ENCODE measurements around the gene OVOL1. TPM values are rescaled to one million over a fixed set of nuclear protein-coding genes. Genes with fewer than 3 reads are reported as not detected.

The OVOL1 gene
- total RNA-seq, 1 experiment from 2014 or later: not detected

GRCh38 chr11:65803797-65804492, 17.1 kb downstream of the OVOL1 start:
- no TSS peak for BruUV-seq (replicated peaks)
- H3K27me3 Mint-ChIP-seq (ENCODE audit: insufficient read depth, unreplicated experiment): peaks cover 10% of the 10 kb centered on the region
- H3K4me1 Mint-ChIP-seq (ENCODE audit: insufficient read depth, unreplicated experiment): no peaks in the 10 kb centered on the region
- H3K4me3 Mint-ChIP-seq (ENCODE audit: unreplicated experiment): no peak overlapping the region
- H3K27ac Mint-ChIP-seq (ENCODE audit: low read depth, unreplicated experiment): no peak overlapping the region
- TF ChIP-seq, protein P1, sequence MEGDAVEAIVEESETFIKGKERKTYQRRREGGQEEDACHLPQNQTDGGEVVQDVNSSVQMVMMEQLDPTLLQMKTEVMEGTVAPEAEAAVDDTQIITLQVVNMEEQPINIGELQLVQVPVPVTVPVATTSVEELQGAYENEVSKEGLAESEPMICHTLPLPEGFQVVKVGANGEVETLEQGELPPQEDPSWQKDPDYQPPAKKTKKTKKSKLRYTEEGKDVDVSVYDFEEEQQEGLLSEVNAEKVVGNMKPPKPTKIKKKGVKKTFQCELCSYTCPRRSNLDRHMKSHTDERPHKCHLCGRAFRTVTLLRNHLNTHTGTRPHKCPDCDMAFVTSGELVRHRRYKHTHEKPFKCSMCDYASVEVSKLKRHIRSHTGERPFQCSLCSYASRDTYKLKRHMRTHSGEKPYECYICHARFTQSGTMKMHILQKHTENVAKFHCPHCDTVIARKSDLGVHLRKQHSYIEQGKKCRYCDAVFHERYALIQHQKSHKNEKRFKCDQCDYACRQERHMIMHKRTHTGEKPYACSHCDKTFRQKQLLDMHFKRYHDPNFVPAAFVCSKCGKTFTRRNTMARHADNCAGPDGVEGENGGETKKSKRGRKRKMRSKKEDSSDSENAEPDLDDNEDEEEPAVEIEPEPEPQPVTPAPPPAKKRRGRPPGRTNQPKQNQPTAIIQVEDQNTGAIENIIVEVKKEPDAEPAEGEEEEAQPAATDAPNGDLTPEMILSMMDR (IDR thresholded peaks at IDR 0.05; ENCODE audit: unreplicated experiment): no peak
- intact Hi-C loops (cut with micrococcal nuclease): no loop called here
- ChIA-PET CTCF (interaction anchor here (0.6 to 2.2 kb wide), 2 partner anchors 24 to 550 kb away, joined by 3 to 9 read pairs; no protein-coding TSS in a partner anchor), POLR2A (interaction anchor here (1.1 kb wide), 1 partner anchor 13 kb away, joined by 4 read pairs; no protein-coding TSS in a partner anchor)
- DNase-seq (ENCODE audit: unreplicated experiment): no peak
- H3K9me3 Mint-ChIP-seq (ENCODE audit: unreplicated experiment): no peaks in the 10 kb centered on the region
- H3K36me3 Mint-ChIP-seq (ENCODE audit: insufficient read depth, unreplicated experiment): no peaks in the 10 kb centered on the region

- DNase-seq (ENCODE audit: unreplicated experiment): no peak
- no peak overlapping the region for H3K27ac Mint-ChIP-seq (ENCODE audit: low read depth, unreplicated experiment)
- BruUV-seq (replicated peaks): no TSS peak
- H3K4me3 Mint-ChIP-seq (ENCODE audit: unreplicated experiment): no peak overlapping the region
- H3K36me3 Mint-ChIP-seq (ENCODE audit: insufficient read depth, unreplicated experiment): no peaks in the 10 kb centered on the region
- TF ChIP-seq, protein P1 (IDR thresholded peaks at IDR 0.05; ENCODE audit: unreplicated experiment): no peak
- H3K4me1 Mint-ChIP-seq (ENCODE audit: insufficient read depth, unreplicated experiment): peaks cover 4% of the 10 kb centered on the region
- intact Hi-C loops (cut with micrococcal nuclease): no loop called here
- no peaks in the 10 kb centered on the region for H3K9me3 Mint-ChIP-seq (ENCODE audit: unreplicated experiment)
- CTCF ChIA-PET: interaction anchor here (0.6 to 3.3 kb wide), 6 partner anchors 10 to 199 kb away, joined by 3 to 15 read pairs (median 3); partner anchors contain the start of gene AP5B1
- peaks cover 14% of the 10 kb centered on the region for H3K27me3 Mint-ChIP-seq (ENCODE audit: insufficient read depth, unreplicated experiment)
- POLR2A ChIA-PET: interaction anchor here (1.0 kb wide), 2 partner anchors 9 to 95 kb away, joined by 3 read pairs; partner anchors contain the start of gene KAT5
These were observed 20.1 kb downstream of the OVOL1 start for GRCh38 chr11:65806979-65807378.

DNA sequence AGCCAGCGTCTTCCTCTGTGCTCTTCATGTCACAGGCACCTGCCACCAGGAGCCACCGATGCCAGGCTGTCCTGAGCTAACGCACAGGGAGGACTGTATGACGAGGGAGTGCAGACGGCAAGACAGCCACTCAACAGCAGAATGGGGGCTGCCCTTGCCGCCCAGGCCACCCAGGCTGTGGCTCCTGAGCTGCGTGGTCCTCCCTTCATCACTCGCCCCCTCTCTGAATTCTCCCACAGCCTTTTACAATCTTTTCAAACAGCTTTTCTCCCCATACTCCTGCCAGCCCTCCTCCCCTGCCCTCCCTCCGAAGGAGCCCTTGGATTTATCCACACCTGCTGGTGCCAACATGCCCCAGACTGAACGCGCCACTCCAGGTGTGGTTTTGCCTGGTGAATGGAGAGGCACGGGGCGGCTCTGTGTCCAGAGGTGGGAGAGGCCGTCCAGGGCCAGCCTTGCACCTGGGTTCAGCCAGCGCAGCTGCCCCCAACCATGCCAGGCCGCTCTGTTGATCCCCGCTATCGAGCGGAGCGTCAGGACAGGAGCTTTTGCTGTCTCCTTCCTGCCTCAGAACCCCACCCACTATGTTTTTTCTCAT, 22.0 kb downstream of the OVOL1 start:
- no peaks in the 10 kb centered on the region for H3K36me3 Mint-ChIP-seq (ENCODE audit: insufficient read depth, unreplicated experiment)
- TF ChIP-seq, protein P1 (IDR thresholded peaks at IDR 0.05; ENCODE audit: unreplicated experiment): no peak
- ChIA-PET CTCF (interaction anchor here (0.9 to 3.3 kb wide), 3 partner anchors 8 to 31 kb away, joined by 3 to 15 read pairs (median 10); partner anchors contain the start of gene AP5B1), POLR2A (interaction anchor here (1.1 kb wide), 1 partner anchor 24 kb away, joined by 5 read pairs; no protein-coding TSS in a partner anchor)
- peaks cover 4% of the 10 kb centered on the region for H3K4me1 Mint-ChIP-seq (ENCODE audit: insufficient read depth, unreplicated experiment)
- intact Hi-C loops (cut with micrococcal nuclease): no loop called here
- no peak for DNase-seq (ENCODE audit: unreplicated experiment)
- H3K27ac Mint-ChIP-seq (ENCODE audit: low read depth, unreplicated experiment): no peak overlapping the region
- H3K4me3 Mint-ChIP-seq (ENCODE audit: unreplicated experiment): no peak overlapping the region
- peaks cover 14% of the 10 kb centered on the region for H3K27me3 Mint-ChIP-seq (ENCODE audit: insufficient read depth, unreplicated experiment)
- no peaks in the 10 kb centered on the region for H3K9me3 Mint-ChIP-seq (ENCODE audit: unreplicated experiment)
- BruUV-seq (replicated peaks): no TSS peak

DNA sequence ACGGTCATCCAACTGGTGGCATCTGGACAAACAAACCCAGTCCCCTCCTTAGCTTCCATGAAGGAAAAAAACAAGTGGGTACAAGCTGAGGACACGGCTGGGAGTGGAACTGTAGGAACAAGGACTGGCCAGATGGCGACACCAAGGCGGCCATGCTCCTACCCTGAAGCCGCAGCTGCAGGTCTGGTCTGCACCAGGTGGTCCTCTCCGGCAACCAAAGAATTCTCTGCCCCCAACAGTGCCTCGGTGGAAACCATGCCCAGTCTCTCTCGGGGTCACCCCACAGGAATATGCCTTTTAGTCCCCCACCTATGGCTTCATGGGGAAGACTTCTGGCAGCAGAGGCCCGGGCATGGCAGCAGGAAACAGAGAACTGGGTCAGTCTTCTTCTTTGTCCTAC, 22.6 kb downstream of the OVOL1 start:
- no peaks in the 10 kb centered on the region for H3K9me3 Mint-ChIP-seq (ENCODE audit: unreplicated experiment)
- no TSS peak for BruUV-seq (replicated peaks)
- DNase-seq (ENCODE audit: unreplicated experiment): no peak
- peaks cover 4% of the 10 kb centered on the region for H3K4me1 Mint-ChIP-seq (ENCODE audit: insufficient read depth, unreplicated experiment)
- TF ChIP-seq, protein P1 (IDR thresholded peaks at IDR 0.05; ENCODE audit: unreplicated experiment): no peak
- peaks cover 14% of the 10 kb centered on the region for H3K27me3 Mint-ChIP-seq (ENCODE audit: insufficient read depth, unreplicated experiment)
- CTCF ChIA-PET: interaction anchor here (0.9 to 3.3 kb wide), 3 partner anchors 29 to 65 kb away, joined by 3 to 15 read pairs (median 3); partner anchors contain the start of gene AP5B1
- POLR2A ChIA-PET: interaction anchor here (0.9 to 1.1 kb wide), 2 partner anchors 25 to 97 kb away, joined by 3 to 5 read pairs; partner anchors contain the start of gene KAT5
- intact Hi-C loops (cut with micrococcal nuclease): no loop called here
- no peaks in the 10 kb centered on the region for H3K36me3 Mint-ChIP-seq (ENCODE audit: insufficient read depth, unreplicated experiment)
- H3K4me3 Mint-ChIP-seq (ENCODE audit: unreplicated experiment): no peak overlapping the region
- H3K27ac Mint-ChIP-seq (ENCODE audit: low read depth, unreplicated experiment): no peak overlapping the region
